ENCODE measurements around the gene ESYT2.

Gene ESYT2

DNA sequence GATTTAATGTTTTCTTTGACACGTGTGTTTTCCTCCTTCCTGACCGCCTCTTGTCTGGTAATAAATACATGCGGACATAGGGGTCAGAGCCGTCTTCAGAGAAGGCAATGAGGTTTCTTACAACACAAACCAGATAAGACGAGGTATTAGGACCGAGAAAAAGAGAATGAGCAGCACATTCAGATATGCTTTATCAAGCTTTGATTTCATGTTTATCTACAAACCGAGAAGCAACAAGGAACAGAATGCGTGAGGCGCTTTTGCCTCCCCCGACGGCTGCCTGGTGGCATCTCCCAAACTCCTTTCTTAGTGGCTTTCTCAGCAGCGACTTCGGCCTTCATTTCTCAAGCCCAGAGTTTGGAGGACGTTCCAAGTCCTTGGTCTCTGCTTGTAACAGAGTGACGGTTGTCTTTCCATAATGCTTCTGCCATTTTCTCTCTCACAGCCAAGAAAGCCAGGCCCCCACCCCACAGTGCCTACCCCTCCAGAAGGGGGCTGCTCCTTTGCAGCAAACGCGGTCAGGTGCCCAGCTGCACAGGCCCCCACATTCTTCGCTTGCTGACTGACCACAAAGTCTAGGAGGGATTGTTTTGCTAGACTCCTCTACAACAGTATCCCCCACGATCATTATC, 92.1 kb downstream of the ESYT2 start:
- DNase-seq (ENCODE audit: low read depth): no peak
- no peak overlapping the region for H3K4me3 ChIP-seq (ENCODE audit: control insufficient read depth, low read depth, low read length)
- TF ChIP-seq, protein P1, sequence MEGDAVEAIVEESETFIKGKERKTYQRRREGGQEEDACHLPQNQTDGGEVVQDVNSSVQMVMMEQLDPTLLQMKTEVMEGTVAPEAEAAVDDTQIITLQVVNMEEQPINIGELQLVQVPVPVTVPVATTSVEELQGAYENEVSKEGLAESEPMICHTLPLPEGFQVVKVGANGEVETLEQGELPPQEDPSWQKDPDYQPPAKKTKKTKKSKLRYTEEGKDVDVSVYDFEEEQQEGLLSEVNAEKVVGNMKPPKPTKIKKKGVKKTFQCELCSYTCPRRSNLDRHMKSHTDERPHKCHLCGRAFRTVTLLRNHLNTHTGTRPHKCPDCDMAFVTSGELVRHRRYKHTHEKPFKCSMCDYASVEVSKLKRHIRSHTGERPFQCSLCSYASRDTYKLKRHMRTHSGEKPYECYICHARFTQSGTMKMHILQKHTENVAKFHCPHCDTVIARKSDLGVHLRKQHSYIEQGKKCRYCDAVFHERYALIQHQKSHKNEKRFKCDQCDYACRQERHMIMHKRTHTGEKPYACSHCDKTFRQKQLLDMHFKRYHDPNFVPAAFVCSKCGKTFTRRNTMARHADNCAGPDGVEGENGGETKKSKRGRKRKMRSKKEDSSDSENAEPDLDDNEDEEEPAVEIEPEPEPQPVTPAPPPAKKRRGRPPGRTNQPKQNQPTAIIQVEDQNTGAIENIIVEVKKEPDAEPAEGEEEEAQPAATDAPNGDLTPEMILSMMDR (IDR thresholded peaks at IDR 0.05; ENCODE audit: control insufficient read depth, insufficient read depth, low read depth, low read length, missing control alignments): no peak

DNA sequence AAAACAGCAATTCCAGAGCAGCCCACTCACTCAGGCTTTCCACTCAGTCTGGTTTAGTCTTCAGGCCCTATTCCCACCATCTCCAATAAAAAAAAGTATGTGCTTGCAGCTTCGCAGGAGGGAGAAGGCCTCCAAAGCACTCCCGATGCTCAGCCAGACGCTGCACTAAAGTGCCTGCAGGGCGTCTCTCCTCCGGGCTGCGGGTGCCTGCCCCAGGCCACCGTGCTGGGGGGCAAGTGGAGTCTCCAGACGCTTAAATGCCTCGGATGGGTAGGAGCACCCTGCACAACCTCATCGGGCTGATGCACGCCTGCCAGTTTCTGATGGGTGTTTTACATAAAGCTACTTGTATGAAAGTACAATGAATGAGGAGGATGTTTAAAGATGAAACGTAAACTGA, 93.4 kb downstream of the ESYT2 start:
- H3K4me3 ChIP-seq (ENCODE audit: control insufficient read depth, low read depth, low read length): no peak overlapping the region
- TF ChIP-seq, protein P1 (IDR thresholded peaks at IDR 0.05; ENCODE audit: control insufficient read depth, insufficient read depth, low read depth, low read length, missing control alignments): no peak
- no peak for DNase-seq (ENCODE audit: low read depth)

DNA sequence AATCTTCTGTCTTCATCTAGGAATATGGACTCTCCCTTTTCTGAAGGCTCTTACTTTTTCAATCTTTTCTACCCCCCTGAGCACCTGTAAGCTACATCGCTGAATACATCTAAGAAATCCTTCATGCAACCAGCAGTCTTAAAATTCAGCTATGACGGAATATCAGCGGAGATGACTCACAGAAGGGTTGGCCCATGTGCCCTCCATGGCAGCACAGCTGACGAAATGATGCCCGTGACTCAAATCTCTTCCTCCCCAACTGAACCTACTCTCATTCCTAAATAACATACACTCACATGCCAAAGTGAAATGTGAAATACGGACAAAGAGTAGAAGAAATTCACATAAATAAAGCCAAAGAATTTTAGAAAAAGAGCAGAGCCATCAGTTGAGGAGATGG, 94.4 kb downstream of the ESYT2 start:
- TF ChIP-seq, protein P1 (IDR thresholded peaks at IDR 0.05; ENCODE audit: control insufficient read depth, insufficient read depth, low read depth, low read length, missing control alignments): no peak
- no peak for DNase-seq (ENCODE audit: low read depth)
- no peak overlapping the region for H3K4me3 ChIP-seq (ENCODE audit: control insufficient read depth, low read depth, low read length)

DNA sequence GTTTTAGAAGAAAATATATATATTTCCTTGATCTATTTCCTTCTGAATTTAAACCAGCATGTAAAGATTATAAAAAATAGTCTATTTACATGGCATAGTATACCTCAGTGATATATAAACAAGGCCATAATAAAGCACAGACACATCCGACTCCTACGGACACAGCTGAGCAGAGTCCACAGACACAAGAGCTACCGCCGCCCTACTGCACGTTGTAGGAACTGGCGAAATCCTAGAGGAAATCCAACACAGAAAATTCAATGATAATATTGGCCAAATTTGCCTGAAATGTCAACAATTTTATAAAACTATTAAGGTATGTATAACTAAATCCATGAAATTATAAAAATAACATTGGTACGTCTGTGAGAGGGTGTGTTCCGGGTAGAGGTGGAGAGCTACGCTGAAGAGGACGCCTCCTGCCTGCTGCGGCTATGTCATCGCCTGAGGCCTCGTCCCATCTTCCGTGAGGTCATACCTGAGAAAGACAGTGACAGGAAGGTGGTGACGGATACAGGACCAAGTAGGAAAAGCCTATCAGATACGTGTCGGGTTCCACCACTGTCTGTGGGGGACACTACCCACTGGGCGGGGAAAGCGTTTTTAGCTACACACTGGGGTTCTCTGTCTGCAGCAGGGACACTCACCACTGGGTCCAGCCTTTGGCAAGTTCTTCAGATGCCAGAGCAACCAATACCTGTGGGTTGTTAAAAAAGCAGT, 95.4 kb downstream of the ESYT2 start:
- no peak for DNase-seq (ENCODE audit: low read depth)
- H3K4me3 ChIP-seq (ENCODE audit: control insufficient read depth, low read depth, low read length): no peak overlapping the region
- TF ChIP-seq, protein P1 (IDR thresholded peaks at IDR 0.05; ENCODE audit: control insufficient read depth, insufficient read depth, low read depth, low read length, missing control alignments): no peak

DNA sequence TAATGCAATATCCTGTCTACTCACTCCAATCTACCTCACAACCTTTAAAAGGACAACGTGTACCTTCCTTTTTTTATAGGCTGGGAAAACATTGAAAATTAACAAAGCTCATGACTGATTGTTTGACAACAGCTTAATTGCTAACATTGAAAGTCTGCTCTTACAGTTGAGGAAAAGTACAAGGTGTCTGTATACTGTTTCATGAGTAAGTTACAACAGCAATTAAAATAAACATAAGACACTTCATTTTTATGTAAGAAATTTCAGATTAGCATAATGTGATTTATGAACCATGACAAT, 96.1 kb downstream of the ESYT2 start:
- no peak overlapping the region for H3K4me3 ChIP-seq (ENCODE audit: control insufficient read depth, low read depth, low read length)
- no peak for DNase-seq (ENCODE audit: low read depth)
- TF ChIP-seq, protein P1 (IDR thresholded peaks at IDR 0.05; ENCODE audit: control insufficient read depth, insufficient read depth, low read depth, low read length, missing control alignments): no peak

DNA sequence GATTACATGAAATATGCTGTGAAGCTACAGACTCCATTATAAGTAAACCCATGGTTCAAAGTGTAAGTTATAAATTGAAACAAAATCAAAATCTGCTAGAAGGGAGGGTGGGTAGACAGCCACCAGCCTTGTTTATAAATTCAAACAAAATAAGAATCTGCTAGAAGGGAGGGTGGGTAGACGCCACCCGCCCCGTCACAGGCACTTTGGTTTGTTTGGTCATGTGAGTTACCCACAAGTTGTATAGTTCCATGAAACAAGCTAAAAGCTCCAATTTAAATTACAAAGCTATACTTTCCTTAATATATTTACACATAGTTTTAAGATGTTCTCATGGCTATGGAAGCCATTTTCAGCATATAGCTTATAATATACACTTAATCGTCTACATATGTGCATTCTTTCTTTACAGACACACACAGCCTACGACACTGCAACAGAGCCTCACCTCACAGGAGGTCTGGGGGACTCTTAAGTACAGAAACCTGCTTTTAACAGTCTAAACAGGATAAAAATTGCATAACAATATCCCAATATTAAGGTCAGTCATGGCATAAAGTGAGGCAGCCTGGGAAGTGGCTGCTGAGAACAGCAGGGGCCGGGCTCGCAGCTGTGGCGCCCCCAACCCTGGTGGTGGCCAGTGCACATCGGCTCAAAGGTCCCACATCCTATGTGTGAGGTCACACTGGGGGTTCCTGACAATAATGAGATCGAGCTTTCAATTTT, 96.7 kb downstream of the ESYT2 start:
- no peak for DNase-seq (ENCODE audit: low read depth)
- TF ChIP-seq, protein P1 (IDR thresholded peaks at IDR 0.05; ENCODE audit: control insufficient read depth, insufficient read depth, low read depth, low read length, missing control alignments): no peak
- H3K4me3 ChIP-seq (ENCODE audit: control insufficient read depth, low read depth, low read length): no peak overlapping the region
